GM12874 (cell line): ENCODE data around the gene HADHA.

Source experiments
- CTCF ChIP-seq: IDR thresholded peaks from 2 replicates; pipeline ENCODE4 v1.5.1; 2011; ENCODE audit warnings: low read depth, mild to moderate bottlenecking, control low read depth, low read length, moderate library complexity; ENCODE audit not compliant: insufficient read depth

HADHA gene

GRCh38 chr2:26241928-26242436 is 2.5 kb downstream of the HADHA start:
- TF ChIP-seq CTCF, result no peak

DNA sequence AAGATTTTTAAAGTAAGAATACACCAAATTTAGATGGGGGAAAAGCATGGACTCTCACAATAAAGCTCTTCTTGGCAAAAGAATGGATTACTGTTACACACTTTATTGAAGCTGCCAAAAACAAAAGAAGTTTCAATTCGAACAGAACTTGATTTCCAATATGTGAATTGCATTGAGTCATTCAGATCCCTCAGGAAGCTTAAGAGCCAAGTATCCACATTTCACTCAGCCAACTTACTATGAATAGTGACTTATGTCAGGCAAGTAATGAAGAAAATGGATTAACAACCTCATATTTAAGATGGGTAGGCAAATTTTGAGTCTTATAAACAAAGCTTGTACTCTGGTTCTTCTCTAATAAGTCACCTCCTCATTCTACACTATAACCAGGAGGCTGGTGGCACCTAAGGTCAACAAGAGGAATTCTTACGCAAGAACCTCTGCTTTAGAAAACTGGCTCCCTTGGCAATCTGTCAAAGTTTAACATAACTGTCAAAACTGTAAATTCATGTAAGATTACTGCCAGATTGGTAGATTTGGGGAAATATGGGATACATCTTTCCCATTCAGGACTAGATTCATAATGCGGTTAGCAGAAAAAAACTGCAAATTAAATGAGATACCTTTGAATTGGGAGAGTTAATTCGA is 6.0 kb downstream of the HADHA start:
- TF ChIP-seq CTCF, result no peak

- no peak for TF ChIP-seq CTCF
These were observed 6.6 kb downstream of the HADHA start for GRCh38 chr2:26237868-26238267.

DNA sequence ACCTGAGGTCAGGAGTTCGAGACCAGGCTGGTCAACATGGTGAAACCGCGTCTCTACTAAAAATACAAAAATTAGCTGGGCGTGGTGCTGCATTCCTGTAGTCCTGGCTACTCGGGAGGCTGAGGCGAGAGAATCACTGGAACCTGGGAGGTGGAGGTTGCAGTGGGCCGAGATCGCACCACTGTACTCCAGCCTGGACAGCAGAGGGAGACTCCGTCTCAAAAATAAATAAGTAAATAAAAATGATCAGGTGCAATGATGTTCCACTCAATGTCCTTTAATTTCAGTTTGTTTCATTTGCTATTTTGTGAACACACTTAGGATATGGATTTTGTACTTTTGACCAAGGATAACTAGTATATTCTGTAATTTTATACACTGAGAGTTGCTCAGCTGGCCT is 9.3 kb downstream of the HADHA start:
- no peak for TF ChIP-seq CTCF

GRCh38 chr2:26230806-26231205 is 13.6 kb downstream of the HADHA start:
- TF ChIP-seq CTCF, result no peak

GRCh38 chr2:26229595-26229994 is 14.8 kb downstream of the HADHA start:
- no peak for TF ChIP-seq CTCF

GRCh38 chr2:26224095-26224494 is 20.3 kb downstream of the HADHA start:
- TF ChIP-seq CTCF, result no peak
